HG03571 (cell line): ENCODE results near the gene ALAD.

ENCODE experiments used
- ATAC-seq: cut with Tn5 transposase; IDR thresholded peaks from one replicate; pipeline ENCODE4 v1.9.1; 2021; ENCODE audit not compliant: unreplicated experiment

The ALAD gene

DNA sequence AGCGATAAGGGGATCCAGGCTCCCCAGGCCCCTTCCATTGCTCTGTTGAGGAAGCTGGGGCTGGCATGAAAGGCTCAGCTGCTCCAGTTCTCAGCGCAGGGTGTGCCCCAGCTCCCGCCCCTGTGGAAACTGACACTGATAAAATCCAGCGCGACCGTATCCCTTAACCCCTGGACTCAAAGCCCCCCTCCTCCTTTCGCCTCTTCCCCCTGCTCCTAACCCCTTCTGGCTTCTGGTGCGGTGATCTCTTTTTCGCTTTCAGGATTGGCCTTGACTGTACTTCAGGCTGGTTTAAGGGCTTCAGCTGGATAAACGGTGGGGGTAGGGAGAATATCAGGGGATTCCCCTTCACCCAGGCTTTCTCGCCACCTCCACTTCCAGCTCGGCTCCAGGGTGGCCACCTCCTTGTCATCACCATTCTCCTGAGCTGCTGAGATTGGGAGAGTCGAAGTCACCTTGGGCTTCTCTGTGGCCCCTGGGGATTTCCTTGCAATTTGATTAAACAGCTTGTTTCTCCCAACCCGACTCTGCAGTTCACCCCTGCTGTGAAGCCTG lies 50.9 kb downstream of the ALAD start:
- ATAC-seq: no peak

DNA sequence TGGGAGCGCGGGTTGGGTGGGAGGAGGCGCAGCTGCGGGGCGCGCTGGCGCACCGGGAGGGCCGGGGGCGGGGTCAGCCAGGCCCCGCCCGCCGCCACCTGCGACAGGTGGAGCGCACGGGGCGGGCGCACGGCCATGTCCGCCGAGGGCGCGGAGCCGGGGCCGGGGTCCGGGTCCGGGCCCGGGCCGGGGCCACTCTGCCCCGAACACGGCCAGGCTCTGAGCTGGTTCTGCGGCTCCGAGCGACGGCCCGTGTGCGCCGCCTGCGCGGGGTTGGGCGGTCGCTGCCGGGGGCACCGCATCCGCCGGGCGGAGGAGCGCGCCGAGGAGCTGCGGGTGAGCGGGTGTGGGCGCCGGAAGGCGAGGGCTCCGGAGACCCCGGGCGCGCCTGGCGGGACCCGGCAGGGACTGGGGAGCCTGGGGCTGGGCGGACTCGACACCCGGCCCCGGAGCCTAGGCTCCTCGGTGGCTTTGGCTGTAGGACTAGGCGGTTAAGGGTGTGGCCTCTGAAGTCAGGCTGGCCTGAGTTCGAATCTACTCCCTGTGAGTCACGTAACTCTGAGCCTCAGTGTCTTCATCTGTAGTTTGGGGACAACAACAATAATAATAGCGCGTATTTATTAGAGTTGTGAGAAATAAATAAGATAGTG lies 51.5 kb downstream of the ALAD start, which contains the start of gene BSPRY:
Gene BSPRY (plus strand): TSS at position 97 of the 650 bp plus-strand sequence. CDS start 39 bp downstream, at position 136.
- ATAC-seq: no peak

DNA sequence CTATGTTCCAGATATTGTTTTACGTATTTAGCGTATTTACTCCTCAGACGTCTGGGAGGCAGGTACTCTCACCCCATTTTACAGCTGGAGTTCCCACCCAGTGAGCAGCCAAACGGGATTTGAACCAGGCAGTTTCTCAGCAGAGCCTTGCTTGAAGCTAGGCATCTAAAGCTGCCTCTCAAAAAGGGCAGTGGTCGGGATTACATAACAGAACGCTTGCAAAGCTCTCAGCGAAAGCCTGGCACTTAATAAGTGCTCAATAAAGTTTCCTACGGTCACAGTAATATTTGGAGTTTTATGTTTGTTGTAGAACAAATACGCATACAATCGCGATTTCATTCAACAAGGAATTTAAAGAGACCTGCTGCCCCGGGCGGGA lies 52.0 kb downstream of the ALAD start:
- ATAC-seq: no peak

DNA sequence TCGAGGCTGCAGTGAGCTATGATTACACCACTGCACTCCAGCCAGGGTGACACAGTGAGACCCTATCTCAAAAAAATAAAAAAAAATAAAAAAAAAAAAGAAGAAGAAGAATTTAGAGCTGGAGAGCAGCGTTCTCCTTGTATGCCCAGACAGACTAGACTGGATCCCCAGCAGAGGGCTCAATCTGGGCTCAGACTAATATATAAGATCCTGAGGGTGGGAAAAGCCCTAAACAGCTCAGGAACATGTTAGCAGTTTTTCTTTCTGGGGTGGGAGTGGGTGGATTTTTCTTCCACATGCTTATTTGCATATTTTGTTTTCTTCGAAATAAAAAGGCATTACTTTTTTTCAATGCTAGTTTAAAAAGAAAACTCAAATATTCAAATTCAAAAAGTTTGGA lies 52.6 kb downstream of the ALAD start:
- no peak for ATAC-seq

DNA sequence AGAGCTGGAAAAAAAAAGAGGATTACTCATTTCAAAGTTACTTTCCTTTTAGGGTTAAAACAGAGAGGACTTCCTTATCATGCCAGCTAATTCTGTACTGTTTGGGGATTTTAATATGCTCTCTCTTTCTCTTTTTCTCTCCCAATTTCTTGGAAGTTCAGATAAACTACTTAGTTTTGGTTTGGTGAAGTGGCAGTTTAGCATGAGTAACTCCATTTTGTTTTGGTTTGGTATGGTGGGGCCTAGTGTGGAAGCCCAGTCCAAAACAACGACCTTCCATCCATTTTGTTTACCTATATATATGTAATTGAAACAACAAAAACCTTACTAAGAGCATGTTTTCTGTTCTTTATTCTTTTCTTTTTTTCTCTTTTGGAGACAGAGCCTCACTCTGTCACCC lies 55.4 kb downstream of the ALAD start:
- ATAC-seq: no peak

DNA sequence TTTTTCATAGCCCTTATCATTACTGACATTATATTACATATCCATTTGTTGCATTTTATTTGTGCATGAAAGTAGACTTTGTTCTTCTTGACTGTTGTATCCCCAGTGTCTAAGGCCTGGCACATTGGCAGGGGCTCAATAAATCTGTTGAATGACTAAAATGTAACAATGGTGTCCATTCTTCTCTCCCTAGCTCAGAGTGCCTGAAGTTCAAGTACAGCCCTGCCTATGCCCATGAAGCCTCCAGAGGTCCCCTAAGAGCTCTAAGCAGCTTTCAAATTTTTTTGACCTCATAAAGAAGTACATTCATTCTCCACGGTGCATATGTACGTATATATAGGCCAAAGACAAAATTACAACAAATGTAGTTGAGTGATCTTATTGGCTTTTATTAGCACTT lies 55.9 kb downstream of the ALAD start:
- ATAC-seq: no peak

DNA sequence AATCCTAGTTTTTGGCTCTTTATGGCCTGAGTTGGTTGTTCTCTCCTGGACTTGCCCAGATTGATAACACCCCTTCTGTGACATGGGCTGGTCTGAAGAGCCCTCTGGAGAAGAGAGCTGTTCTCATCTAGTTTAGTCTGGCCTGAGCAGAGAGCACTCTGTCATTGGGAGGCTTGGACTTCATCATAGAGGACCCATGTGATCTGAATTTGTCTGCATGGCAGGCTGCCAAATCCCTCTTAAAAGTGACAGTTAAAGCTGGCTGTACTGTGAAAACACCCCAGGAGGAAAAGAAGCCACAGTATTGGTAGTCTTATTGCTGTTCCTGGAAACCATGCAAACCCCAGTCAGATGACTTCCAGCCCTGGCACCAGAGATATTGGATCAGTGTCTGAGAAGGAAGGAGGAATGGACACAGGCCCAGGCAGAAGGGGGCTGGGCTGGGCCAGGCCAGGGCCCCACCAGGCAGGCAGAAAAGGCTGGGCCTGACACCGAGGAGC lies 57.3 kb downstream of the ALAD start:
- ATAC-seq: no peak

DNA sequence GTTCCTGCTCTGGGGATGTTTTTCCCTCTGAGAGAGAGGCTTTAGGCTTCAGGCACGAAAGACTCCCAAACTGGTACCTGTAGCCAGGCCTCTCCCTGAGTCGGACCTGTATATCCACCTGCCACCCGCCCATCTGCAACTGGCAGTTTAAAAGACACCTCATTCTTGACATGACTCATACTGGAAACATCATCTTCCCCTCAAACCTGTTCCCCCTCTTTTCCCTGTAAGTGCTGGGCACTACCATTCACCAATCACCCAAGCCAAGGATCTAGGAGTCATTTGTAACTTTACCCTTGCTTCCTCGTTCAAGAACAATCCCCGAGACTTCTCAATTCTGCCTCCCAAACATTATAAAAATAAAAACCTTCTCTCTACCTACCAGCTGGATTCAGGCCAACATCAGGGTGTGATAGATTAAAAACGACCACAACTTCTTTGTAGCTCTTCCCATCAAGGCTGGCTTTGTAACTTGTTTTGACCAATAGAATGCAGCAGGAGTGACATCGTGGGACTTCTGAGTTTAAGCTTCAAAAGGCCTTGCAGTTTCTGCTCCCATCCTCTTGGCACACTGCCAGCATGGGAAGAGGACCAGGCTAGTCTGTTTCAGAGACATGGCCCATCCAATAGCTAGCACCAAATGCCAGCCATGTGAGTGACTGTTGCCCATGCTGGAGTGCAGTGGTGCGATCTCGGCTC lies 59.2 kb downstream of the ALAD start:
- ATAC-seq: no peak

DNA sequence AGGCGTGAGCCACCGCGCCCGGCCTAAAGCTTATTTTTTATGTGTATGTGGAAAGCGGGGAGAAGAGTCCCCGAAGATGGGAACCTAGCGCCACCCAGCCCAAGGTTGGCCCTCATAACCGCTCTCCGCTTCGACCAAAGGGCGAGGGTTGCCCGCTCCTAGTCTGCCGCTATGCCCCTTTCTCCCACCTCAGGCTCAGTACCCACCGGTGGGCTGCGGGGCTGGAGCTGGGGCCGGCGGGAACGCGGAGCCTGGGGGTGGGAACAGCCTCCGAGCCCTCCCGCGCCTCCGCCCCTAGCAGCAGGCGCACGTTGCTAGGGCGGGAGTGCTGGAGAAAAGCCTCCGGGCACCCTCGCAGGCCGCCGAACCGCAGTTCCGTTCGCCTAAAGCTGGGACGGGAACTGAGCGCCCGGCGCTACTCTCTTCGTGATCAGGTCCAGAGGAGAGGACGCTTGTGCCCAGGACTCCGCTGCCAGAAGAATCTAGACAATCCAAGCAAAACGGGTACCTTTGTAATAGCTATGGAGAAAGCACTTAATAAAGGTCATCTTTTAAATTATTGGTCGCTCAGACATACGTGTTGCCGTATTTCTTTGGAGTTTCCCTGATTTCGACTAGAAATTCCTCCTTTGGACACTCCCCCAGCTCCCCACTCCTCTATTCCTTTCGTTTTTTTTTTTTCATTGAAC lies 60.9 kb downstream of the ALAD start, which contains the start of gene WDR31:
Gene WDR31 (minus strand): TSS at position 265 of the 689 bp plus-strand sequence. CDS start 8,253 bp downstream, outside the sequence.
- ATAC-seq: peak; percentile 98

DNA sequence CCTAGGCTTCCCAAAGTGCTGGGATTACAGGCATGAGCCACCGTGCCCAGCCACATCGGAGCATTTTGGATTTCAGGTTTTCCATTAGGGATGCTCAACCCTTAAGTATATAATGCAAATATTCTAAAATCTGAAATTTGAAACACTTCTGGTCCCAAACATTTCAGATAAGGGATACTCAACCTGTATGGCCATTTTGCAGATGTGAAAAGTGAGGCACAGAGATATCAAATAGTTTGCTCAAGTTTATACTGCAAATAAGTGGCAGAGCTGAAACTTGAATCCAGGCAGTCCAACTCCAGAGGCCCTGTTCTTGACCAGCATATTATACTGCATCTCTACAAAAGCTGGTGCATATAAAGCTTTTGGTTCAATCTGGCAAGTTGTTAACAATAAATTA lies 63.4 kb downstream of the ALAD start:
- no peak for ATAC-seq
